Fibroblast of skin of scalp (primary cell): ENCODE data around the gene BIVM. TPM values are rescaled to one million over a fixed set of nuclear protein-coding genes. Genes with fewer than 3 reads are reported as not detected.
"Not testable (repeated sequence)": the region's sequence is repeated elsewhere in the genome, so short reads cannot be mapped to it uniquely, and the experiment has no call there.

ENCODE experiments used
- DNase-seq: peaks from one replicate; pipeline ENCODE4 v3.0.0-alpha.2; 2013
- polyA plus RNA-seq, 2 experiments: library from polyadenylated mRNA; unstranded; fragments of 120-200 nt; gene quantifications; one replicate each; pipeline ENCODE4 v1.2.1, GENCODE V29; 2013; ENCODE audit not compliant: insufficient read length in 2 of 2

The BIVM gene
- 17.5 TPM for polyA plus RNA-seq (2013, experiment 1 of 2; ENCODE audit: insufficient read length)
- polyA plus RNA-seq (2013, experiment 2 of 2; ENCODE audit: insufficient read length) = 20.5 TPM

- DNase-seq = peak; percentile 92
Observed at GRCh38 chr13:102798581-102799425, at the start of gene BIVM, which contains the start of gene POGLUT2. BIVM (plus strand) TSS chr13:102799119; CDS start chr13:102807268, 8,149 bp downstream. POGLUT2 (minus strand) TSS chr13:102798976; CDS start chr13:102798670, 306 bp downstream.

GRCh38 chr13:102751886-102752285 is 47.0 kb upstream of the BIVM start:
- no peak for DNase-seq

- DNase-seq = no peak
Observed at GRCh38 chr13:102757006-102757405, 41.9 kb upstream of the BIVM start.

- DNase-seq = no peak
Observed at GRCh38 chr13:102758842-102759241, 40.1 kb upstream of the BIVM start.

- no peak for DNase-seq
Observed at GRCh38 chr13:102761071-102761470, 37.8 kb upstream of the BIVM start.

- DNase-seq = no peak
Observed at GRCh38 chr13:102763741-102764140, 35.2 kb upstream of the BIVM start.

GRCh38 chr13:102768909-102769308 is 30.0 kb upstream of the BIVM start:
- no peak for DNase-seq

- no peak for DNase-seq
Observed at GRCh38 chr13:102769679-102770078, 29.2 kb upstream of the BIVM start.

- no peak for DNase-seq
Observed at GRCh38 chr13:102770435-102770834, 28.5 kb upstream of the BIVM start.

- DNase-seq = no peak
Observed at GRCh38 chr13:102771298-102772041, 27.4 kb upstream of the BIVM start.

- DNase-seq = no peak
Observed at GRCh38 chr13:102772042-102772425, 26.9 kb upstream of the BIVM start.

- peak; percentile 89 for DNase-seq
Observed at GRCh38 chr13:102773441-102774213, 25.3 kb upstream of the BIVM start, which contains the start of gene TEX30. TEX30 (minus strand) TSS chr13:102773786; CDS start chr13:102770026, 3,760 bp downstream.

GRCh38 chr13:102774214-102774568 is 24.7 kb upstream of the BIVM start:
- DNase-seq = no peak

- DNase-seq = no peak
Observed at GRCh38 chr13:102774591-102775520, 24.1 kb upstream of the BIVM start.

- no peak for DNase-seq
Observed at GRCh38 chr13:102776271-102776670, 22.6 kb upstream of the BIVM start.

- DNase-seq = no peak
Observed at GRCh38 chr13:102777736-102778135, 21.2 kb upstream of the BIVM start.

GRCh38 chr13:102779436-102780159 is 19.3 kb upstream of the BIVM start:
- no peak for DNase-seq

GRCh38 chr13:102780656-102781055 is 18.3 kb upstream of the BIVM start:
- not testable (repeated sequence) for DNase-seq

- no peak for DNase-seq
Observed at GRCh38 chr13:102781591-102781990, 17.3 kb upstream of the BIVM start.

- no peak for DNase-seq
Observed at GRCh38 chr13:102784483-102784882, 14.4 kb upstream of the BIVM start.

GRCh38 chr13:102788683-102789082 is 10.2 kb upstream of the BIVM start:
- no peak for DNase-seq
